NT2/D1 (cell line): ENCODE measurements around the gene SIGLEC1.

Experiments
- SUZ12 ChIP-seq: IDR thresholded peaks from 2 replicates; pipeline ENCODE4 v1.6.1; 2011; ENCODE audit not compliant: insufficient read length, insufficient read depth; ENCODE audit errors: extremely low read depth
- YY1 ChIP-seq: IDR thresholded peaks from 2 replicates; pipeline ENCODE4 v1.6.1; 2011; ENCODE audit not compliant: insufficient read length, insufficient read depth
- ZNF274 ChIP-seq: IDR thresholded peaks from 2 replicates; pipeline ENCODE4 v1.6.1; 2011; ENCODE audit warnings: mild to moderate bottlenecking, low read depth, low read length

DNA sequence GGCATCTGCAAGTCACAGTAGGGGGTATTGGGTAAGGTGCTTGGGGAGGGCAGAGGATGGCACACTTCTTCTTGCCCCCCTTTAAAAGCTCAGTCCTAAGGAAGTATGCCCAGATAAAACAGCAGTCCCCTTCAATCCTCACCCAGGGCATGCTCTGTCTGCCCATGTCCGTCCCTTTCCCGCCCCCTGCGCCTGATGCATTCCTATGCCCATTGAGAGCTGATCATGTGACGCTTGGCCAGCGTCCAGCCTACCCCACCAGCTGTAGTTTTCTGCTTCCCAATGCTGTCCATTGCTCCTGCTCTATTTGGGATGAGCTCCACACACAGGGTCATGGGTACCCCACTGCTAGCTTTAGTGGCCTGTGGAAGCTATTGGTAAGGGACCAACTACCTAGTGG, 8.3 kb downstream of the SIGLEC1 start:
- TF ChIP-seq YY1 (no peak), ZNF274 (no peak), SUZ12 (no peak)
